Loucy (cell line): ENCODE data around the gene BEAN1.

Experiments
- H2AFZ ChIP-seq: fragments of 200-600 bp; sonication (generic); 2 replicates; pipeline ENCODE4 v1.6.0; 2016; ENCODE audit warnings: antibody characterized with exemption, mild to moderate bottlenecking, low read length, moderate library complexity
- H3F3A ChIP-seq: fragments of 200-600 bp; 2 replicates; pipeline ENCODE4 v1.6.0; 2016; ENCODE audit warnings: antibody characterized with exemption, low read depth, mild to moderate bottlenecking
- H3K27me3 ChIP-seq: fragments of 200-600 bp; sonication (generic); 2 replicates; pipeline ENCODE4 v1.6.1; 2014; ENCODE audit warnings: low read length, mild to moderate bottlenecking; ENCODE audit not compliant: insufficient read depth, poor library complexity, severe bottlenecking
- H3K36me3 ChIP-seq: fragments of 200-600 bp; sonication (generic); 2 replicates; pipeline ENCODE4 v1.6.1; 2016; ENCODE audit warnings: low read length; ENCODE audit not compliant: insufficient read depth
- H3K4me1 ChIP-seq: fragments of 200-600 bp; sonication (generic); 2 replicates; pipeline ENCODE4 v1.5.1; 2014; ENCODE audit warnings: low read length, mild to moderate bottlenecking; ENCODE audit not compliant: insufficient read depth, poor library complexity, severe bottlenecking
- H3K4me2 ChIP-seq: fragments of 200-600 bp; sonication (generic); 2 replicates; pipeline ENCODE4 v1.6.0; 2014; ENCODE audit warnings: antibody characterized with exemption, low read length, low read depth, mild to moderate bottlenecking; ENCODE audit not compliant: poor library complexity, severe bottlenecking
- H3K4me3 ChIP-seq: fragments of 200-600 bp; sonication (generic); 2 replicates; pipeline ENCODE4 v1.5.1; 2014; ENCODE audit warnings: low read length, mild to moderate bottlenecking, mixed read lengths; ENCODE audit not compliant: poor library complexity, severe bottlenecking
- H3K79me2 ChIP-seq: fragments of 200-600 bp; sonication (generic); 2 replicates; pipeline ENCODE4 v1.6.1; 2014; ENCODE audit warnings: low read length; ENCODE audit not compliant: insufficient read depth
- H3K9ac ChIP-seq: fragments of 200-600 bp; sonication (generic); 2 replicates; pipeline ENCODE4 v1.6.0; 2014; ENCODE audit warnings: mild to moderate bottlenecking, low read depth, low read length, moderate library complexity; ENCODE audit not compliant: poor library complexity, severe bottlenecking
- H3K9me2 ChIP-seq: fragments of 200-600 bp; sonication (generic); replicated peaks from 2 replicates; pipeline ENCODE4 v1.6.1; 2016; ENCODE audit warnings: low read depth, low read length, mixed read lengths
- H3K9me3 ChIP-seq: fragments of 200-600 bp; sonication (generic); 2 replicates; pipeline ENCODE4 v1.6.1; 2014; ENCODE audit warnings: mild to moderate bottlenecking, antibody characterized with exemption, low read length, low read depth; ENCODE audit not compliant: insufficient read depth
- H4K20me1 ChIP-seq: fragments of 200-600 bp; sonication (generic); 2 replicates; pipeline ENCODE4 v1.6.0; 2014; ENCODE audit warnings: antibody characterized with exemption, low read length, mild to moderate bottlenecking; ENCODE audit not compliant: insufficient read depth, poor library complexity, severe bottlenecking
- CTCF ChIP-seq: fragments of 200-600 bp; sonication (generic); conservative IDR thresholded peaks from 2 replicates; pipeline ENCODE4 v1.5.1; 2014; ENCODE audit warnings: mild to moderate bottlenecking, antibody characterized with exemption, low read length
- EZH2phosphoT487 ChIP-seq: fragments of 200-600 bp; IDR thresholded peaks from 2 replicates; pipeline ENCODE4 v1.6.1; 2018; ENCODE audit warnings: antibody characterized with exemption, mild to moderate bottlenecking, moderate library complexity, borderline replicate concordance

Gene BEAN1

GRCh38 chr16:66391726-66392670, 35.1 kb upstream of the BEAN1 start:
- Histone ChIP-seq H3F3A (no peaks in the 10 kb centered on the region), H3K9me2 (no peaks in the 10 kb centered on the region), H4K20me1 (no peaks in the 10 kb centered on the region), H3K4me1 (no peaks in the 10 kb centered on the region), H3K79me2 (no peaks in the 10 kb centered on the region), H3K4me3 (no peak overlapping the region), H3K4me2 (no peak overlapping the region), H3K9me3 (no peaks in the 10 kb centered on the region), H3K9ac (no peak overlapping the region), H3K27me3 (no peaks in the 10 kb centered on the region), H3K36me3 (no peaks in the 10 kb centered on the region), H2AFZ (no peak overlapping the region)
- TF ChIP-seq EZH2phosphoT487 (no peak), CTCF (no peak)

- Histone ChIP-seq H4K20me1 (no peaks in the 10 kb centered on the region), H3K9ac (no peak overlapping the region), H3F3A (no peaks in the 10 kb centered on the region), H3K9me3 (no peaks in the 10 kb centered on the region), H3K4me3 (no peak overlapping the region), H3K4me2 (no peak overlapping the region), H2AFZ (no peak overlapping the region), H3K36me3 (no peaks in the 10 kb centered on the region), H3K27me3 (no peaks in the 10 kb centered on the region), H3K79me2 (no peaks in the 10 kb centered on the region), H3K4me1 (no peaks in the 10 kb centered on the region), H3K9me2 (no peaks in the 10 kb centered on the region)
- TF ChIP-seq EZH2phosphoT487 = no peak
- TF ChIP-seq CTCF = no peak
Measured at GRCh38 chr16:66395806-66396555, 31.1 kb upstream of the BEAN1 start.

GRCh38 chr16:66397736-66398433, 29.2 kb upstream of the BEAN1 start:
- Histone ChIP-seq H3K4me2 (no peak overlapping the region), H3F3A (no peaks in the 10 kb centered on the region), H4K20me1 (no peaks in the 10 kb centered on the region), H2AFZ (no peak overlapping the region), H3K36me3 (no peaks in the 10 kb centered on the region), H3K9me3 (no peaks in the 10 kb centered on the region), H3K9ac (no peak overlapping the region), H3K79me2 (no peaks in the 10 kb centered on the region), H3K4me3 (no peak overlapping the region), H3K27me3 (no peaks in the 10 kb centered on the region), H3K9me2 (no peaks in the 10 kb centered on the region), H3K4me1 (no peaks in the 10 kb centered on the region)
- TF ChIP-seq EZH2phosphoT487 = no peak
- TF ChIP-seq CTCF = no peak
